GM12878 (cell line): ENCODE measurements around the gene NOS1AP. TPM values are rescaled to one million over a fixed set of nuclear protein-coding genes. Genes with fewer than 3 reads are reported as not detected.

Experiments
- ATAC-seq: fragments of 200-7000 bp; cut with Tn5 transposase; 3 replicates; pipeline ENCODE4 v1.9.1; 2020; ENCODE audit warnings: mild to moderate bottlenecking, moderate library complexity
- BruUV-seq: library from RNA; stranded (reverse); fragments of 400-500 nt; replicated peaks from 2 replicates; lab custom pipeline; 2021; lab: Mats Ljungman, UMichigan
- CTCF ChIA-PET: fragments of 300-600 bp; sonication (Branson Sonifier 250); formaldehyde crosslinking; extraction: SDS; loops from one replicate; lab custom pipeline; 2021; ENCODE audit warnings: inconsistent platforms; lab: Yijun Ruan, JAX
- POLR2A ChIA-PET: fragments of 350-600 bp; formaldehyde crosslinking; extraction: SDS; loops from one replicate; lab custom pipeline; 2021; ENCODE audit warnings: inconsistent platforms; lab: Charles Lee
- RAD21 ChIA-PET: fragments of 300-600 bp; sonication (Branson Sonifier 250); formaldehyde crosslinking; loops from one replicate; lab custom pipeline; 2023; ENCODE audit warnings: antibody characterized with exemption; ENCODE audit not compliant: unreplicated experiment; lab: Charles Lee
- SMC1A ChIA-PET: fragments of 300-600 bp; sonication (Branson Sonifier 250); formaldehyde crosslinking; loops from one replicate; lab custom pipeline; 2023; ENCODE audit not compliant: unreplicated experiment, uncharacterized antibody; lab: Charles Lee
- DNase-seq: peaks from one replicate; pipeline ENCODE4 v3.0.0-alpha.2; 2011; ENCODE audit warnings: low read depth, low spot score
- FAIRE-seq: peaks from 3 replicates; lab custom pipeline; 2011; peaks lifted over from hg19 to GRCh38; lab: Jason Lieb, UNC
- H2AFZ ChIP-seq: 2 replicates; pipeline ENCODE4 v1.6.0; 2011; ENCODE audit warnings: low read depth, low read length, control low read depth; ENCODE audit not compliant: control insufficient read depth
- H3K27ac ChIP-seq: 2 replicates; pipeline ENCODE4 v1.5.1; 2011; ENCODE audit warnings: control low read depth; ENCODE audit not compliant: control insufficient read depth, insufficient read depth
- H3K27me3 ChIP-seq, 2 experiments: replicated peaks in 1 of 2; 2 replicates each; pipeline versions ENCODE4 v1.6.0 to v1.6.1; 2011; ENCODE audit warnings: low read length in 1 of 2; ENCODE audit not compliant: control insufficient read depth in 2 of 2, insufficient read depth in 2 of 2
- H3K36me3 ChIP-seq, 2 experiments: 2 replicates each; pipeline ENCODE4 v1.5.1; 2011; ENCODE audit warnings: low read length in 1 of 2; ENCODE audit not compliant: control insufficient read depth in 2 of 2, insufficient read depth in 2 of 2
- H3K4me1 ChIP-seq: 2 replicates; pipeline ENCODE4 v1.6.1; 2011; ENCODE audit warnings: mild to moderate bottlenecking, low read length, moderate library complexity, mixed read lengths; ENCODE audit not compliant: control insufficient read depth, insufficient read depth
- H3K4me2 ChIP-seq: 2 replicates; pipeline ENCODE4 v1.6.0; 2011; ENCODE audit warnings: control low read depth; ENCODE audit not compliant: control insufficient read depth, insufficient read depth
- H3K4me3 ChIP-seq: fragments of 200-600 bp; sonication (generic); 2 replicates; pipeline ENCODE4 v1.5.1; 2016
- H3K79me2 ChIP-seq: 2 replicates; pipeline ENCODE4 v1.6.0; 2011; ENCODE audit warnings: low read length; ENCODE audit not compliant: control insufficient read depth, insufficient read depth
- H3K9ac ChIP-seq: 2 replicates; pipeline ENCODE4 v1.8.0; 2011; ENCODE audit warnings: low read length, control low read depth, mixed read lengths; ENCODE audit not compliant: control insufficient read depth, insufficient read depth
- H3K9me3 ChIP-seq: replicated peaks from 3 replicates; pipeline ENCODE4 v1.5.1; 2011; ENCODE audit warnings: mild to moderate bottlenecking, low read length; ENCODE audit not compliant: control insufficient read depth, insufficient read depth
- H4K20me1 ChIP-seq: 2 replicates; pipeline ENCODE4 v1.6.0; 2011; ENCODE audit not compliant: control insufficient read depth, insufficient read depth
- ATF7 ChIP-seq: fragments of 450-650 bp; IDR thresholded peaks from 2 replicates; pipeline ENCODE4 v1.6.1; 2016; ENCODE audit warnings: low read depth, mild to moderate bottlenecking
- BRCA1 ChIP-seq: IDR thresholded peaks from 2 replicates; pipeline ENCODE4 v1.6.1; 2011; ENCODE audit warnings: low read depth, low read length, improper control_type of control experiment
- CEBPB ChIP-seq, 2 experiments: fragments of 150-350 bp in 1 of 2; IDR thresholded peaks; 2 replicates each; pipeline ENCODE4 v1.6.1; 2012 to 2014; ENCODE audit warnings: low read depth in 2 of 2, low read length in 2 of 2, borderline replicate concordance in 1 of 2, inconsistent platforms in 1 of 2
- CREM ChIP-seq: IDR thresholded peaks from 2 replicates; pipeline ENCODE4 v1.6.1; 2014; ENCODE audit warnings: antibody characterized with exemption, low read depth
- DPF2 ChIP-seq: fragments of 450-650 bp; IDR thresholded peaks from 2 replicates; pipeline ENCODE4 v1.6.1; 2017; ENCODE audit warnings: mild to moderate bottlenecking
- HDAC2 ChIP-seq: fragments of 200-600 bp; sonication (generic); IDR thresholded peaks from 2 replicates; pipeline ENCODE4 v1.6.1; 2017
- KDM1A ChIP-seq: fragments of 200-600 bp; sonication (generic); IDR thresholded peaks from 2 replicates; pipeline ENCODE4 v1.6.1; 2016; ENCODE audit warnings: borderline replicate concordance
- NRF1 ChIP-seq: conservative IDR thresholded peaks from 2 replicates; pipeline ENCODE4 v1.6.1; 2011; ENCODE audit warnings: mild to moderate bottlenecking, low read depth, low read length, improper control_type of control experiment
- TARDBP ChIP-seq: IDR thresholded peaks from 2 replicates; pipeline ENCODE4 v1.6.1; 2016; ENCODE audit warnings: borderline replicate concordance
- TCF7 ChIP-seq: IDR thresholded peaks from 2 replicates; pipeline ENCODE4 v1.6.1; 2014; ENCODE audit warnings: antibody characterized with exemption, borderline replicate concordance
- WGBS: methylation state at CpG from one replicate; pipeline ENCODE4 v1.1.6; 2016; ENCODE audit warnings: low lambda C conversion rate; ENCODE audit not compliant: insufficient replicate concordance, insufficient coverage; ENCODE audit errors: missing lambda C conversion rate; 5-methylcytosine and 5-hydroxymethylcytosine counted together
- in situ Hi-C: fragments of 300-500 bp; cut with MboI; formaldehyde crosslinking; loops from 9 replicates; pipeline ENCODE4 v1.14.3; 2018; ENCODE audit warnings: mixed read lengths
- intact Hi-C: fragments of 100-400 bp; cut with micrococcal nuclease; formaldehyde crosslinking; loops from one replicate; pipeline ENCODE4 v1.14.2; 2022; ENCODE audit not compliant: unreplicated experiment
- polyA plus RNA-seq, 11 experiments: library from polyadenylated mRNA; depleted of rRNA in 4 of 11; unstranded in 6 of 11; stranded (reverse) in 5 of 11; fragments of >200 nt; fragmentation: Nextera tagmentation in 4 of 11; fragmentation: Illumina TruSeq in 1 of 11; extraction: Ambion mirVana in 4 of 11; extraction: Trizol in 1 of 11; gene quantifications; 1 replicate in 1 of 11; 2 replicates in 10 of 11; pipeline versions ENCODE4 v1.2.1 to v1.2.3, GENCODE V29; 2011 to 2016; ENCODE audit warnings: inconsistent platforms in 2 of 11, missing spikeins in 2 of 11, low read depth in 1 of 11
- total RNA-seq, 4 experiments: library from RNA; depleted of rRNA in 3 of 4; stranded (reverse); fragments of >200 nt in 3 of 4; fragmentation: Illumina TruSeq in 1 of 4; extraction: Trizol in 1 of 4; gene quantifications; 2 replicates each; pipeline versions ENCODE4 v1.2.1 to v1.2.3, GENCODE V29; 2013 to 2021
- TF ChIP-seq, protein P1 (sequence below): IDR thresholded peaks from 2 replicates; pipeline ENCODE4 v1.6.1; 2011; ENCODE audit warnings: borderline replicate concordance, low read depth, mild to moderate bottlenecking, moderate library complexity, low read length; ENCODE audit not compliant: insufficient read depth, poor library complexity, severe bottlenecking
- TF ChIP-seq, protein P2 (sequence below): fragments of 450-650 bp; IDR thresholded peaks from 2 replicates; pipeline ENCODE4 v1.6.1; 2017; ENCODE audit warnings: borderline replicate concordance
- TF ChIP-seq, protein P3 (sequence below): IDR thresholded peaks from 2 replicates; pipeline ENCODE4 v1.6.1; 2012; ENCODE audit warnings: low read depth, low read length, improper control_type of control experiment
- TF ChIP-seq, protein P4 (sequence below): IDR thresholded peaks from 2 replicates; pipeline ENCODE4 v1.6.1; 2011; ENCODE audit warnings: low read depth, low read length, improper control_type of control experiment, borderline replicate concordance

NOS1AP gene
- total and polyA plus RNA-seq, 10 of the 15 experiments (the other 5 are each of a cell fraction or from before 2014, with no cell fraction given) = 0.03 to 0.15 TPM; not detected in 8

DNA sequence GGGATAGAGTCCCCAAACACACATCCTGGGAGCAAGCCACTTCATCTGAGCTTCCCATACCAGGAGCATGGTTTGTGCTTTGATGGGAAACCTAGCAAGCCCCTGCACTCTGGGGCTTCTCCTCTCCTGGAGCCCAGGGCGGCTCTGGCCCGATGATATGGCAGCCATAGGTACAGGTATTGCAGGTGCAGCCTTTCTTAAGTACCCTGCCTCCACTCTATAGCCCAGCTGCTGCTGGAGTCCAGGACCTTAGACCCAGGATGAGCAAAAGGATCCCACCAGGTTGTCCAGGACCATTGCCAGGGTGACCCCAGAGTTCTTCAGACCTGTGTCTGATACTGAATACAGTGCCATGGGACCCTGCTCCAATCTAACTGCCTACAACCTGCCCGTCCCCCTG is 316.2 kb downstream of the NOS1AP start:
- no peaks in the 10 kb centered on the region for H3K27me3 ChIP-seq
- no peaks in the 10 kb centered on the region for H3K36me3 ChIP-seq
- TF ChIP-seq CEBPB (IDR thresholded peaks at IDR 0.05; ENCODE audit: borderline replicate concordance in 1 of 2, low read depth in 2 of 2, low read length in 2 of 2) (no peak), ATF7 (no peak), BRCA1 (no peak), NRF1 (no peak), DPF2 (no peak), TARDBP (no peak), HDAC2 (no peak), TCF7 (no peak), KDM1A (no peak), CREM (no peak)
- TF ChIP-seq, protein P1, sequence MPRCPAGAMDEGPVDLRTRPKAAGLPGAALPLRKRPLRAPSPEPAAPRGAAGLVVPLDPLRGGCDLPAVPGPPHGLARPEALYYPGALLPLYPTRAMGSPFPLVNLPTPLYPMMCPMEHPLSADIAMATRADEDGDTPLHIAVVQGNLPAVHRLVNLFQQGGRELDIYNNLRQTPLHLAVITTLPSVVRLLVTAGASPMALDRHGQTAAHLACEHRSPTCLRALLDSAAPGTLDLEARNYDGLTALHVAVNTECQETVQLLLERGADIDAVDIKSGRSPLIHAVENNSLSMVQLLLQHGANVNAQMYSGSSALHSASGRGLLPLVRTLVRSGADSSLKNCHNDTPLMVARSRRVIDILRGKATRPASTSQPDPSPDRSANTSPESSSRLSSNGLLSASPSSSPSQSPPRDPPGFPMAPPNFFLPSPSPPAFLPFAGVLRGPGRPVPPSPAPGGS = no peak
- TF ChIP-seq, protein P2, sequence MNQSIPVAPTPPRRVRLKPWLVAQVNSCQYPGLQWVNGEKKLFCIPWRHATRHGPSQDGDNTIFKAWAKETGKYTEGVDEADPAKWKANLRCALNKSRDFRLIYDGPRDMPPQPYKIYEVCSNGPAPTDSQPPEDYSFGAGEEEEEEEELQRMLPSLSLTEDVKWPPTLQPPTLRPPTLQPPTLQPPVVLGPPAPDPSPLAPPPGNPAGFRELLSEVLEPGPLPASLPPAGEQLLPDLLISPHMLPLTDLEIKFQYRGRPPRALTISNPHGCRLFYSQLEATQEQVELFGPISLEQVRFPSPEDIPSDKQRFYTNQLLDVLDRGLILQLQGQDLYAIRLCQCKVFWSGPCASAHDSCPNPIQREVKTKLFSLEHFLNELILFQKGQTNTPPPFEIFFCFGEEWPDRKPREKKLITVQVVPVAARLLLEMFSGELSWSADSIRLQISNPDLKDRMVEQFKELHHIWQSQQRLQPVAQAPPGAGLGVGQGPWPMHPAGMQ = no peak
- TF ChIP-seq, protein P3, sequence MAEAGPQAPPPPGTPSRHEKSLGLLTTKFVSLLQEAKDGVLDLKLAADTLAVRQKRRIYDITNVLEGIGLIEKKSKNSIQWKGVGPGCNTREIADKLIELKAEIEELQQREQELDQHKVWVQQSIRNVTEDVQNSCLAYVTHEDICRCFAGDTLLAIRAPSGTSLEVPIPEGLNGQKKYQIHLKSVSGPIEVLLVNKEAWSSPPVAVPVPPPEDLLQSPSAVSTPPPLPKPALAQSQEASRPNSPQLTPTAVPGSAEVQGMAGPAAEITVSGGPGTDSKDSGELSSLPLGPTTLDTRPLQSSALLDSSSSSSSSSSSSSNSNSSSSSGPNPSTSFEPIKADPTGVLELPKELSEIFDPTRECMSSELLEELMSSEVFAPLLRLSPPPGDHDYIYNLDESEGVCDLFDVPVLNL = no peak
- TF ChIP-seq, protein P4, sequence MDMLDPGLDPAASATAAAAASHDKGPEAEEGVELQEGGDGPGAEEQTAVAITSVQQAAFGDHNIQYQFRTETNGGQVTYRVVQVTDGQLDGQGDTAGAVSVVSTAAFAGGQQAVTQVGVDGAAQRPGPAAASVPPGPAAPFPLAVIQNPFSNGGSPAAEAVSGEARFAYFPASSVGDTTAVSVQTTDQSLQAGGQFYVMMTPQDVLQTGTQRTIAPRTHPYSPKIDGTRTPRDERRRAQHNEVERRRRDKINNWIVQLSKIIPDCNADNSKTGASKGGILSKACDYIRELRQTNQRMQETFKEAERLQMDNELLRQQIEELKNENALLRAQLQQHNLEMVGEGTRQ = no peak
- intact Hi-C loops (no loop called here), in situ Hi-C loops (no loop called here)
- no TSS peak for BruUV-seq
- H3K9me3 ChIP-seq = no peaks in the 10 kb centered on the region
- WGBS = 14% methylated on average over 3 of the region's 3 CpGs
- H3K9ac ChIP-seq = no peak overlapping the region
- ATAC-seq = no peak
- H3K27ac ChIP-seq = no peak overlapping the region
- no peak for FAIRE-seq
- no peak overlapping the region for H2AFZ ChIP-seq
- RAD21 ChIA-PET = interaction anchor here (0.6 to 0.9 kb wide), 2 partner anchors 28 to 87 kb away, joined by 3 to 4 read pairs; no protein-coding TSS in a partner anchor
- POLR2A ChIA-PET = no interaction called here
- SMC1A ChIA-PET = no interaction called here
- no peaks in the 10 kb centered on the region for H3K79me2 ChIP-seq
- 0 out of 2 replicates have a peak, but pooled peaks cover 4% of the 10 kb centered on the region for H3K4me1 ChIP-seq
- H4K20me1 ChIP-seq = no peaks in the 10 kb centered on the region
- H3K4me2 ChIP-seq = no peak overlapping the region
- CTCF ChIA-PET = no interaction called here
- no peak overlapping the region for H3K4me3 ChIP-seq
- DNase-seq = no peak
